Activated CD8-positive, alpha-beta memory T cell treated with anti-CD3 and anti-CD28 coated beads for 24 hours (primary cell): Measurements from ENCODE around the gene FOXP1.

Experiments used
- DNase-seq: peaks from one replicate; pipeline ENCODE4 v3.0.0-alpha.2; 2020

Gene FOXP1

DNA sequence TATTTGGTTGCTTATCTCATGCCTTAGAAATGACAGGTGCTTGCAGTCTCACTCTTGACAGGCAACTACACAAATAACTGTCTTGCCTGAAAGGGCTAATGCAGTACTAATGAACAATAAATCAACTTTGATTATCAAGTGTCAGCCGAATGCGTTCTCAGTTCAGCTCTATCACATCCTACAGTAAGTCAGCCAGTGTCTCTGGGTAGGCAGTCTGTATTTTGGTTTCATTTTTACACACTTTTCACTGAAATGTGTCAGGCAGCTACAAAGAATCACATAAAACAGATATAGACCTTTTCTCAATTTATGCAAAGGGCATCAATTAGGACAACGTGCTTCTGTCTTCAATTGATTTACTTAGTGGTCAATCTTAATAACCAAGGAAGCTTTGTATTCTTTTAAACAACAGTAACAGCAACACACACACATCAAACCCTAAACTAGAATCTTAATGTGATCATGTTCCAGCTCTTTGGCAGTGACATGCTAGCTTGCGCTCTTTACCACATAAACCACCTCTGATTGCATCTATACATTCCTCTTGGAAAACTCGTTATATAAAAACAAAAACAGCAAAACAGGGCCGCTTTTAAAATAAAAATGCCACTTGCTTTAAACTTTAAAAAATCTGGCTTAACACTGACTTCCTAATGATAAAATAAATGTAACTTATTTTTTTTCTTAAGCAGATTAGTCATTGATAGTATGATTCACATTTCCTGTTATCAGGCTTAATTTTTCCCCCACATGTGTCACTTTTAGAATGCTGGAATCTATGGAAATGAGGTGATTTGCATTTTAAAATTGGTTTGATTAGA lies 520.4 kb downstream of the FOXP1 start:
- no peak for DNase-seq

DNA sequence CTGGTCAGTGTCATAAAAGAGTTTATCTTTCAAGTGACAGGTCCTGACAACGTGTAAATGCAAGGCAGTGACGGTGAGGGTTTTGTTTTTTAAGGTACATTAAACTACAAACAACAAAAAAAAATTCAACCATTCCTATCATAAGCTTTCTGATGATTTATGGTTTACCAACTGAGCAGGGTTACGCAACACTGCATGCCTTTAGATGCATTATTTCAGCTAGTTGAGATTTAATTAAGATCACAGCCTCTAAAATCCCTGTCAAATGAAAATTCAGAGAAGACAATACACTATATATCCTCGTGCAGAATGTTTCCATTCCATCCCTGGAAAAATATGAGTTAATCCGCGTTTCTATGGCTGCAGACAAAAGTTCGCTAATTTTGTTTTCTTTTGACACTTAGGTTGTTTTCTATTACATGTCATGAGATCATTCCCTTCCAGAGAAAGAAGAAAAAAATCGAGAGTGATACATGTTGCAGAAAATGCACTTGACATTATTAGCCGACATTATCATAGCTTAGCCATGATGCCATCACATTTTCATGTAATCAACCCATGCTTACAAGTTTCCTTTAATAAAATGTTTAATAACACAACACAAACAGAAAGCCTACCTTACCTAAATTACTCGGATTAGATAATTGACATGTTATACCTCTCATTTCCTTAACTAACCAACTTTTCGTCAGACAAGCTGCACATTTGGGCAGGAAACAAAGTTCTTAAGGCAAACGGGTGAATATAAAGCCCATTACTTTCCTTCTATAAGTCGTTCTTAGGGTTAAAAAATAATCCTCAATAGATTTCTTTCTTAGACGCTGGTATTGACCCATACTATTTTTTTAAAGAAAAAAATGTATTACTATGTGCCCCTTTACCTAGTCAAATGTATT lies 521.2 kb downstream of the FOXP1 start:
- no peak for DNase-seq

DNA sequence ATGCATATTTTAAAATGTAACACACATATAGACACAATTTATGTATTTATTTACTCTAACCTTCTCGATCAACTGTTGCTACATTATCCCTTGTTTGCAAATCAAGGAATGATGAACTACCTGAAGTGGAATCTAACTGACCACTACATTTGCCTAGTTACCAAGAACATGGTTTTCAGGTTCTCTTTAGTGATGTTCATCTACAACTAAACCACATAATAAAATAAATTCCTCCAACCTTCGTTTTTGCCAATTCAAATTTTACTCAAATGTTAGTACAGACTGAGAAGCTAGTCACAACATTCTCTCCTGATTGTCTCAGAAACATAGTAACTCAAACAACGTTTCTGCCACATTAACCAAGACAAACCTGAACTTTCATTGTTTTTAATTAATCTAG lies 521.9 kb downstream of the FOXP1 start:
- no peak for DNase-seq

DNA sequence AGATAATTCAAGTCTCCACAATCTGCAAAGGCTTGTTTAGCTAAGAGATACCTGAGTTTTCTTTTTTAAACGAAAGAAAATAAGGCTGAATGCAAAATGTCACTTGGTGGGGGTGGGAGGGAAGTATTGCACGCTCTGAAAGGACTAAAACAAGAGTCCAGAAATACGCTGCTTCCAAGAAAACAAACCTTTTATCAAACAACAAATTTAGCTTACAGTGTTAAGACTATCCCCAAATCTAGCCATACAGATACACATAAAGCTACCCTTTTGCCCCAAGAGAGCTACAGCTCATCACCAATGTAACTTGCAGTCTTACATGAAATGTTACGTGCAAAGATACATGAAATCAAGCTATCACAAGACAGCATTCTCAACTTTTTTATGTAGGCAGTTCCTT lies 522.5 kb downstream of the FOXP1 start:
- no peak for DNase-seq

DNA sequence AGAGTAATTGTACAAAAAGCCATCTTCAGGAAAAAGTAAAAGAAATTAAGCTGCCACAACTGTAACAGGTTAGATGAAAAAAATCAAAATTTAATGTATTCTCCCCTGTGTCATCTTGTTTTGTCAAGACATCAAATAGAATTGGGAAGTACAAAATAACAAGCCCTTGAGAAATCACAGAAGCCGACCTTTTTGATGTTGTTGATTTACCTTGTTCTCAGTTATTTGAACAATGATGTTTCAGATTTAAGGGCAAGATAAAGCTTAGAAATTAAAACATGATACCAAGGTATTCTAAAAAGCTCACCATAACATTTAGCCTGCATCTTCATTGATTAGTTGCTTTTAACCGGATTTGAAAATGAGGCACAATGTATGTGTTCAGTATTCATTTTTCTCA lies 523.0 kb downstream of the FOXP1 start:
- DNase-seq = no peak

DNA sequence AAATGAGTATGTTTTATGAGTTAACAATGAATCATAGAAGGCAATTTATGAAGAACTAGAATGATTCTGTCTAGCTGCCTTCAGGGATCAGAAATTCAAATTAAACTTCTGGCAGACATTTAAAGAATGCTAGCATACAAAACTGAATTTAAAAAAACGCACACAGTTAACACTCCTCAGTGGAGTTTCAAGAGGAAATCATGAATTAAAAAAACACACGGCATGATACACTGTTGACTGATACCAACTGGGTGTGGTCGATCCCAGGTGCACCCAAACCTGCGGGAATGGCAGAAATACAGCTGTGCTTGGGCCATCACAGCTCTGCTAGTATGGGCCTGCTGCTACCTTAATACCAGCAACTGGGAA lies 526.0 kb downstream of the FOXP1 start:
- DNase-seq = no peak

DNA sequence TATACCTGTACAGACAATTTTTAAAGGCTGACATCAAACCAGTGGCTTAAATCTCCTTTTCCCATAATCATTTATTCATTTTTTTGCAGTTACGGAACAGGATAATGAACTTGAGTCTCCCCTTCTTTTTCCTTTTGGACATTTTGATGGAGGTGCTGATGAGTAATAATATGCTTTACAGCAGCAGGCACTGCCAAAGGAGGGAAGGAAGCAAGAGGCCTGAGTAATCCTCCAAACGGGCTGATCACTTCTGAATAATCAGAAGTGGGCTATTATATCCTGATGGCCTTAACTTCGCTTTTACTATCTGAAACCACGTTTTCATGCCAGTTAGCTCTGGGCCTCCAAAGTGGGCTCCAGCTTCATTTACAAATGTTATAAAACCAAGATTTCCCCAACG lies 527.2 kb downstream of the FOXP1 start:
- DNase-seq = no peak

DNA sequence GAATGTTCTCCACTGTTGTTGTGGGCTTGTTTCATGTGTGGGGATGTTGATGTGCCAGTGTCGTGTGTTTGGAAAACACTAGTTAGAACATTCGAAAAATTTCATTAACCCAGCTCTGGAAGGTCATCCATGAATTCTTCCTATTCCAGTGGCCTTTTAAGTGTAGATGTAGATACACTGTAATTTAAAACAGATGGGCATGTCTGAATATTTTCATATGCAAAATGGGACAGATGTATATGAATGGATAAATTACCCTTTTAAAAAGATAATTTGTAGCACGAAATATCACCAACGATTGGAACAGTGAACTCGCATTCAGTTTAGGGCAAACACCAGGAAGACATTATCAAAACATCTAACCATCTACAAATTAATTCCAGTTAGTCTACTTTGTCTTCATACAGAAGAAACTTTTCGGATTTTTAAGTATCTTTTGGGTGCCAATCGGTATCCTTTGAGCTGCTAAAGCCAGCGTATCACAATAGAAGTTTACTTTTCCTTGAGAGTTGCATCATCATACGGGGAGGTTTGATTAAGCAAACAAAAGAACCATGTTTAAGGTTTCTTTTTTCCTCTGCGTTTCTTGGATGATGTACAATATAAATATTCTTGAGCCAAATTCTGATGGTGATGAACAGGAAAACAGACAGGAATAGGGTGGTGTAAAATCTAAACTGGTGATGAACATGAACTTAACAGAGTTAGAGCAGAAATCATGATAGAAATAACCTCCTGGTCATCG lies 528.1 kb downstream of the FOXP1 start:
- no peak for DNase-seq

DNA sequence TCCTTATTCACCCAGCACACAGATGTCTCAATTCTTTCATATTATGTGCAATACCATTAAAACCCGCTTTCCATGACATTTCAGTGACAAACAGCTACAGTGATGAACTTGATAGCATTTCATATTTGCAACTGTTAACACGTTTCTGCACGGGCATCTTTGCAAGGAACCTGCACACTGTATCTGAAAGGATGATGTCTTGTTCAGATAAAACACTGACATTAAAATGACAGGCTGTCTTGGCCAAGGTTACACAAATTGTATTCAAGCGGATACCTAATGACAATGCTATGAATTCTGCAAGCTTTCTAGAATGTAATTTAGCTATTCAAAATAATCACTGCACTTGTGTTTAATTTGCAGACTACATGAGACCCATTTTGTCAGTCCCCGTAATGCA lies 529.2 kb downstream of the FOXP1 start:
- DNase-seq = no peak

DNA sequence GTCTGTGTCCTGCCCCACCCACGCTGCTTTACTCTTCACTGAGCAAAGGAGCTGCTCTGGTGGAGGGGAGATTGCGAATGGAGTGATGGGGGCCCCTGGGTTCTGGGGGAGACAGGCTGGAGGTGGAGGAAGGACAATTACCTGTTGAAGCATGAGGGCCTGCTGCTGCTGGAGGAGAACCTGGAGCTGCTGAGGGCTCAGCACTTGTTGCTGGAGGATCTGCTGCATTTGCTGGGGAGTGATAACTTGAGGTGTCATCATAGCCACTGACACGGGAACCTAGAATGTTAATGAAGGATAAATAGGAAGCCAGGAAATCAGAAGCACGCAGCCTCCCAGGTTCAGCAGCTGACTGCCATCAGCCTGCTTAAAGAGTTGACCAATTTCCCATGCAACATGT lies 530.0 kb downstream of the FOXP1 start:
- DNase-seq = no peak

DNA sequence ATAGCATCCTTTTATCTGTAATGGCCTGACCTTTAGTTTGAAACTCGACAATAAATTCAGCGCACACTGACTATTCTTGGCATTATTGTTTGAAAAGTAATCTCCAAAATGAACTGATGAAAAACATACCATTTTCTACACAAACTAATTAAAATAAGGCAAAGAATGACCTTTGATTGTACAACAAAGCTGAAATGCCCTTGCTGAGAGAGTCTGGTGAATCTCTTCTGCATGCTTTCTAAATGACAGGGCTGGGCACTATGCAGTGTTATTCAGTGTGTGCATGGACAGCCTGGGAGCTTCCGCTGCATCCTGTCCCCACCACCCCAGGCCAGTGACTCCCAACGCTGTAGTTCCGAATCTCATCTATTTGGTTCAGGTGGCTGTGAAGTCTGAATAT lies 530.8 kb downstream of the FOXP1 start:
- no peak for DNase-seq

DNA sequence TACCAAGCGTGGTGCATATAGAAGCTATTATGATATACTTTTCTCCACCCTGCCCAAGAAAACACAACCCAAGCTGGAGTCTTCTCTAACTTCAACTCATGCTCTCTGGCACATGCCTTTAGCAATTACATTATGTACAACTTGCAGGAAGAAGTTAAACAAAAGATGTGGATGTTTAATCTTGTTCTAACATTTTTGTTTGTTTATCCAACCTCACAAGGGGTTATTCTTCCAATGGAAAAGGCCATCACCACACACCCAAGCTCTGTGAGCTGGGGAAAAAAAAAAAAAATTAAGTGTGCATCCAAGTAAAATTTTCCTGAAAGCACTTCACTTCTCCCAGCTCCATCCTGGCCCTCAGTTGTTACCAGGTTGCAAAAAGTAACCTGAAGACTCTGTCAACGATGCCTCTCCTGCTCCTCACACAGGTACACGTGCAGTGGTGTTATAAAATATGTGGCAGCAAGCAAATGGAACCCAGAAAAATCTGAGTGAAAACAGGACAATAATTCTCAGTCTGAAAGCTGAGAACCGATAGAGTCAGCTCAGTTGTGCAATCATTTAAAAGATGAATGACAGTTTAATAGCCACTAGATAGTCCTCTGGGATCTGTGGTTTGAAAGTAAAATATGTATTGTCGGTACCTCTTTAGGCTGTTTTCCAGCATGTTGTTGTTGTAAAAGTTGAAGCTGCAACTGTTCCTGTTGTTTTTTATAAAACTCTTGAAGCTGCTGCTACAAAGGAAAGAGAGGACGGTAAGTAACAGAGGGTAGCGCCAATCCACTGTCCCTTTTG lies 531.4 kb downstream of the FOXP1 start:
- DNase-seq = no peak

DNA sequence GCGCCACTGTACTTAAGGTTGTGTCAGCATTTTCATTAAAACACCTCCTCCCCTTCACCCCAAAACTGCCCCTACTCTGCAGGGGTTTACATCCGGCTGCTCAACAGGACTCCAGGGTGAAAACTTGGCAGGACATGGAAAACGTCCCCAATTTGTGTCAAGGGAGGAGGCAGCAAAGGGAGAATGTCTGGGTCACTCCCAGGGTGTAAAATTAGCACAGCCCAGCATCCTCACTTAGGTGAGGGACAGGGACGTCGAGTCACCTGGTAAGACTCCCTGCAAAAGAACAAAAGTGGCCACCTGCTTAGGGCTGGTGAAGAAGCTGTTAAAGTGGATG lies 532.3 kb downstream of the FOXP1 start:
- DNase-seq = no peak

DNA sequence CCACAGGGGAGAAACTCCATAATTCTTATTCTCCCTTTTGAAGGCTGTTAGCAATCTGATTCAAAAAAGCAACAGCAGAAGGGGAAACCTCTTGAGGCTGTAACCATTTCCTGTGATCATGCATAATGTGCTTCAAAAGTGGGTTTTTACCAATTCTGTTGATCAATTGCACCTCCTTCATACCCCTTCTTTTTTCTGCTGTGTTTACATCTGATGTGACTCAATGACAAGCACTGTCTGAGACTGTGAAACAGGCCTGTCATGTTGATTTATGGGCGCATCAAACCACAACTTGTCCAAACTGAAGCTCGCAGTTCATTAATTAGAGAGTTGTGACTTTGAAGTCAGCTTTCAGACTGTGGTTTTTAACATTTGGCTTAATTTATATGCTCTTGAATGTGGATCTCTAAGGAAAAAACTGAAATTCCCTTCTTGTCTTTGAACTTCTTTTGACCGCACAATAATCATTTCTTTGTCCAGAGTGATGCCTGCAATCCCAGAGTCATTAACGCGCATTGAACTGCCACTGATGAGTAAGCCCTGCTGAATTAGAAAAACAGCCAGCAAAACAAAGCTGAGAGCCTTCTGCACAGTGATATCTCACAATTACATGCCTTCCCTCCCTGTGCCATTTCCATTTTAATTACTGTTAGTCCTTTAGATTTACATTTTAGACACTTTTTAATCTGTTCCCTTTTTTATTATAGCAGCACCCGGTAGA lies 532.8 kb downstream of the FOXP1 start:
- no peak for DNase-seq

DNA sequence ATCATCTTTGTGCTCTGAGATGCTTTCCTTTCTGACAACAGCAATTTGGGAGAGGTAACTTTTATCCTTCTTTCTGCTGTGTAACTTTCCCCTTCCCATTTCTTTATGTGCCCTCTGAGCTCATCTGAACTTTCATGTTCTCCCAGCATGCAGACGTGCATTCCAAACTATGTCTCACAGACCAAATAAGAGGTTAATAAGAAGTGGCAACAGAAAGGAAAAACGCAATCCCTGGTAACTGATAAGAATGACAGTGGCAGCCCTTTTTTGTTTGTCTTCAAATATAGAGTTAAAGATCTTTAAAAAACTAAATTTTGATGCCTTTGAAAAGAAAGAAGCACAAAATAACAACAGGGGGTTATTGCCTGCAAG lies 533.4 kb downstream of the FOXP1 start:
- DNase-seq = no peak

DNA sequence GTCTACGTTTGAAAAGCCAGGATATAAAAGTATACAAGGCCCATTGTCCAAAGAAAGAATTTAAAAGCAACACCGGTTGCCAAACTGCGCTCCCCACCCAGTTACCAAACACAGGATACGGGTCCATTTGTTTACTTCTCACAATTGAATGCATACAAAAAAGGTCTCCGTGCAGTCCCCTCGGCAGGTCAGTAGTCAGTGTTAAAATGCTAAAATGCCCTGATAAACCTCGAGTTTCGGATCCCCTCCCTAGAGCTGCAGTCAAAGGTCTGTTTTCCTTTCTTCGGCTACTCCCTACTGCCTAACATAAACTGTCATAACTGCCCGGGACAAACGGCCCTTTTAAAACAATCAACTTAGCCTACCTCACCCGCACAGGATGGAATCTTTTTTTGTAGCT lies 534.6 kb downstream of the FOXP1 start:
- DNase-seq = no peak

DNA sequence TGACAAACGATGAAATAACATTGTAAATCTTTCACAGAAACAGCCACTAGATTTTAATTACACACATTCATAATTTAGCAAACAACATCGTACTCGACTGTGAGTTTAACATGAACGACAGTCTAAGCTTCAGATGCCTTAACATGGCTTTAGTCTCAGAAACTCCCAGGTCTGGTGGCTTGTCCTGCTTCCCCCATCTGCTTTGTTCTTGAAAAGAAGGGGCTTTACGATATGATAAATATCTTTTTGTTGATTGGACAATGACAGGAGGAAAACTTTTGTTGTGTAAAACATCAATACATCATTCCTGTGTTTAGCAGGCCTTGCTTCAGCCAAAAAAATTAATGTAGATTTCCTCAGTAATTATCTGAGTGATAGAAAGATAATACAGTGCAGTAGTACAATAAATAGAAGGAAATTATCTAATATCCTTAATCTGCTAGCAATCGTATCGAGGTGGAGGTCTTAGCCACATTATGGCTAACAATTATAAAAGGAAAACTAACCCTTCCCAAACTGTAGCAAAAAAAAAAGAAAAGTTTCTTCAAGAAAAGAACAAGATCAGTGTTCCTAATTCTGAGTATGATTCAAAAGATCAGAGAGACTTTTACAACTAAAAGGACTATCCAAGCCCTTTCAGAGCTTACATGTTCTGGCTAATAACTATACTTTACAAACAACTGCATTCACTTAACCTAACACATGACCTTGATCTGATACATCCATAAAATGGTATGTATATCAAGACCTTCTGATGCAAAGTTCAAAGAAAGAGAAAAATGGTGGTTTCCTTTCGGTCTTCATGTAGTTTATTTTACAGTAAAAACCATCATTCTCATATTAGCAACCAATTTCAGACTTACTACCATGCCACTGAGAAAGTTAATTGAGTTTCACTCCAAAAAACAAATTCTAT lies 535.7 kb downstream of the FOXP1 start:
- DNase-seq = no peak

DNA sequence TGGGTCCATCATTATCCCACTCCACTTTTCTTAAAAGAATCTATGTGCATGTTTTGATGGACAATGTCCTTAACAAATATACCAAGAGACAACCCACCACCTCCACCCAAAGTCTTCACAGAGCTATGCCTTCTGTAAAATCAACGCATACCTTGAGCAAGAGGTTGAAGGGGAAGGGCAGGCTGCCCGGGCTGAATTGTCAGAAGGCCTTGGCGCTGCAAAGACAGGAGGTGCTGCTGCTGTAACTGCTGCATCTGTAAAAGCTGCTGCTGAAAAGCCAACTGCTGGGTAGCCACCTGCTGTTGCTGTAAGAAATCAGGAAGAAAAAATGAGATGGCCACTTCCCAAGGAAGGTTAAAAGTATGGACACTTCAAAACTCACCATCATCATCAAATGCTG lies 536.7 kb downstream of the FOXP1 start:
- no peak for DNase-seq

DNA sequence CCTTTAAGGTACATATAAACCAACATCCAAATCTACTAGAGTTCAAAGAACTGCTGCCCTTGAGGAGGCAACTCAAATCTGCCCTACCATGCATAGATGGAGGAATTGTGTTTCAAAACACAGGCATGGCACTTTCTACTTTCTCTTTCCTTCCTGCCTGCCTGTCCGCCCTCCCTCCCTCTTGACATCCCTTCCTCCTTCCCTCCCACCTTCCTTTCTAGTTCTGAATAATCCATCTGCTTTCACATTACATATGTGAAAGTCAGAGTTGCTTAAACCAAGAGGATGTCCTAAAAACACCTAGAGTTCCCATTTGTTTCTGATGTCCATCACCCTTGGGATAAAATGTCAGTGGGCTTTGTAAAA lies 537.6 kb downstream of the FOXP1 start:
- DNase-seq = no peak

DNA sequence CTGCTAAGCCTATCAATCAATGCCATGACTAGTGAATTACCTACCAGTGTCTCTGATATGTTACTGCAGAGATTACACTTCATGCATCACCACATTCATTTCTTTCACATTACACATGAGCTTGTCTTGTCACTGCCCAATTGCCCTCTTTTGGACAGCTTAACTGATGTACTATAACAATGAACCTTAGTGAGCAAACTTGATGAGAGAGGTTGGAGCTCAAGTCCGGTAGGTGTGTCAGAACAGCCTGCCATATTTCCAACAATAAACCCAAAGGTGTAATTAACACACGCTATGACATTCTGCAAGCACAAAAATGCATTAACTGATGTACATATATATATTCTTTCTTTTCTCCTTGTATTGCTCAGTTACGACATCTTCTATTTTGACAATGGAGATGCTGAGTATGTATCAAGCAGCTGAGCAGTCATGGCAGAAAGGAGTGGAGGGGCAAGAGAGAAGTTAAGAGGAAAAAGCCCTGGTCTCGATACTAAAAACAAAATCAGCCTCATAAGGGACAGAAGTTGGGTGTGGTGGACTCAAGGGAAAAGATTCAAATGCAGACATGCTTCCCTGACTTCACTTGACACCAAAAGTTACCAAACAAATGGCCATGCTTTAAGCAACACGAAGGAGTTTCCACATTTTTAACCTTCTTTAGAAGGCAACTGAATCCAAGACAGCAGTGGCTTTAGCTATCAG lies 538.2 kb downstream of the FOXP1 start:
- no peak for DNase-seq

DNA sequence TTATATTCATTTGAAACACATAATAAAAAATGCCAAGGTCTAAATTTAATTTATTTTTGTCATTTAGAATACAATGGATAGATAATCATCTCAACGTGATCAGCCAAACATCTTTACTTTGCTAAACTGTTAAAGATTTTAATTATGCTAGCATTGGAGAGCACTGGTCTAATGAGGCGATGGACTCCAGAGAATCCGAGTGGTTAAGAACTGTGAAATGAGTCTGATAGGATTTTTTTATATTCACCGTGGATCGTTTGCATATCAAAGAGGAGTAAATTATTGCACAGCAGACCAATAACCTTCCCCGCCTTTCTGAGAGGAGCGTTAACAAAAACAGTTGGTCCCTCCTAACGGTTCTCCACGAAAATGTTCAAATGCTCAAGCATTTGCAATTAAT lies 540.8 kb downstream of the FOXP1 start:
- no peak for DNase-seq
